ENCODE data around the gene C16orf74. TPM values are rescaled to one million over a fixed set of nuclear protein-coding genes. Genes with fewer than 3 reads are reported as not detected.

C16orf74 gene
- total and polyA plus RNA-seq, 2 of the 8 experiments (the other 6 are each of a cell fraction or from before 2014, with no cell fraction given), result 7.3 to 9.3 TPM

DNA sequence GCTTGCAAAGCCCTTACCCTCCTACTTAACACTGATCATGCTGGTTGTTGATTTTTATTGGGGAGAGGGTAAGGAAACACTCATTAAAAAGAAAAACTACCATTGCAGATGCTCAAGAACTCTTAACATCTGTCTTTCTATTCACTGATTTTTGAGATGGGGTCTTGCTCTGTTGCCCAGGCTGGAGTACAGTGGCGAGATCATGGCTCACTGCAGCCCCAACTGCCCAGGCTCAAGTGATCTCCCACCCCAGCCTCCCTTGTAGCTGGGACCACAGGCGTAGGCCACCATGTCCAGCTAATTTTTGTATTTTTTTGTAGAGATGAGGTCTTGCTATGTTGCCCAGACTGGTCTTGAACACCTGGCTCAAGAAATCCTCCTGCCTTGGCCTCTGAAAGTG lies 33.9 kb upstream of the C16orf74 start:
- Histone ChIP-seq H3K79me1 (ENCODE audit: low read depth, low read length) (peaks cover 7% of the 10 kb centered on the region), H3K4me3 (ENCODE audit: extremely low read depth in 1 of 4, insufficient read depth in 2 of 4, low read depth in 3 of 4, low read length in 4 of 4) (no peak overlapping the region), H4K8ac (ENCODE audit: extremely low read depth, insufficient read depth, low read length) (no peak overlapping the region), H3K9ac (replicated peaks in 1 of 4; ENCODE audit: extremely low read depth in 1 of 4, low read depth in 3 of 4, low read length in 3 of 4) (no peak overlapping the region), H2BK5ac (ENCODE audit: low read depth, low read length) (no peak overlapping the region), H3K4ac (replicated peaks; ENCODE audit: insufficient read length, low read depth, low read length) (no peak overlapping the region), H3K56ac (replicated peaks; ENCODE audit: insufficient read length, low read depth, low read length) (no peak overlapping the region), H2AFZ (ENCODE audit: low read length) (no peak overlapping the region), H2BK12ac (ENCODE audit: low read depth, low read length) (no peak overlapping the region), H3K79me2 (ENCODE audit: control insufficient read depth in 1 of 2, insufficient read depth in 2 of 2, low read length in 2 of 2) (peaks cover 0 to 22% of the 10 kb centered on the region in 2 experiments; a peak in 2 of 4 replicates), H3K27me3 (replicated peaks in 1 of 4; ENCODE audit: control insufficient read depth in 3 of 4, extremely low read depth in 1 of 4, insufficient read depth in 3 of 4, low read length in 3 of 4) (no peaks in the 10 kb centered on the region), H2BK120ac (replicated peaks; ENCODE audit: low read depth, low read length) (no peak overlapping the region), H3K9me3 (ENCODE audit: insufficient read depth in 2 of 2, low read depth in 1 of 2, low read length in 1 of 2) (no peaks in the 10 kb centered on the region), H3K14ac (ENCODE audit: insufficient read length) (no peak overlapping the region), H3K27ac (ENCODE audit: low read depth, low read length) (no peak overlapping the region), H3K18ac (ENCODE audit: extremely low read depth, low read length) (no peak overlapping the region), H4K20me1 (replicated peaks in 1 of 2; ENCODE audit: control insufficient read depth in 1 of 2, insufficient read depth in 2 of 2, low read length in 2 of 2) (peaks cover 14 to 16% of the 10 kb centered on the region in 2 experiments), H3K23ac (ENCODE audit: insufficient read length) (no peak overlapping the region), H2AK5ac (ENCODE audit: low read depth, low read length) (no peak overlapping the region), H2BK20ac (ENCODE audit: low read length) (no peak overlapping the region), H3K36me3 (ENCODE audit: control insufficient read depth in 2 of 4, insufficient read depth in 4 of 4, low read length in 3 of 4) (peaks cover 11 to 42% (median 31%) of the 10 kb centered on the region in 4 experiments), H3K4me1 (replicated peaks in 1 of 4; ENCODE audit: control insufficient read depth in 3 of 4, insufficient read depth in 4 of 4, low read length in 3 of 4) (no peaks in the 10 kb centered on the region), H4K5ac (ENCODE audit: insufficient read length, low read depth, low read length) (no peak overlapping the region), H3K23me2 (ENCODE audit: low read depth, low read length) (no peaks in the 10 kb centered on the region), H3K4me2 (ENCODE audit: insufficient read depth in 1 of 2, low read depth in 2 of 2, low read length in 2 of 2) (no peak overlapping the region), H4K91ac (replicated peaks; ENCODE audit: insufficient read length, low read length) (no peak overlapping the region), H2BK15ac (ENCODE audit: low read length) (no peak overlapping the region)
- FAIRE-seq (no peak), DNase-seq (ENCODE audit: low read depth in 1 of 2, low spot score in 2 of 2) (no peak)
- ChIA-PET POLR2A (ENCODE audit: partially characterized antibody) (interaction anchor here (1.5 kb wide), 1 partner anchor 12 kb away, joined by 3 read pairs; no protein-coding TSS in a partner anchor), CTCF (ENCODE audit: partially characterized antibody) (interaction anchor here (1.1 kb wide), 1 partner anchor 35 kb away, joined by 4 read pairs; no protein-coding TSS in a partner anchor)
- 88% methylated on average over 2 of the region's 2 CpGs; no CpG with 5 or more reads in 1 of the 2 experiments for WGBS, 2 experiments (ENCODE audit: extremely low coverage in 1 of 2, insufficient coverage in 1 of 2, insufficient read length in 1 of 2, insufficient replicate concordance in 2 of 2, low coverage in 1 of 2, low lambda C conversion rate in 2 of 2, missing lambda C conversion rate in 1 of 2)
- TF ChIP-seq BACH1 (IDR thresholded peaks at IDR 0.05; ENCODE audit: low read length) (no peak), RFX5 (IDR thresholded peaks at IDR 0.05; ENCODE audit: borderline replicate concordance, low read depth, low read length) (no peak), RXRA (IDR thresholded peaks at IDR 0.05; ENCODE audit: insufficient read depth, low read depth, low read length) (no peak), NRF1 (IDR thresholded peaks at IDR 0.05; ENCODE audit: low read depth, low read length) (no peak), CHD2 (IDR thresholded peaks at IDR 0.05; ENCODE audit: low read length) (no peak)
- TF ChIP-seq, protein P1, sequence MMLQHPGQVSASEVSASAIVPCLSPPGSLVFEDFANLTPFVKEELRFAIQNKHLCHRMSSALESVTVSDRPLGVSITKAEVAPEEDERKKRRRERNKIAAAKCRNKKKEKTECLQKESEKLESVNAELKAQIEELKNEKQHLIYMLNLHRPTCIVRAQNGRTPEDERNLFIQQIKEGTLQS (IDR thresholded peaks at IDR 0.05; ENCODE audit: insufficient read depth, low read depth, low read length), result no peak
- TF ChIP-seq, protein P2, sequence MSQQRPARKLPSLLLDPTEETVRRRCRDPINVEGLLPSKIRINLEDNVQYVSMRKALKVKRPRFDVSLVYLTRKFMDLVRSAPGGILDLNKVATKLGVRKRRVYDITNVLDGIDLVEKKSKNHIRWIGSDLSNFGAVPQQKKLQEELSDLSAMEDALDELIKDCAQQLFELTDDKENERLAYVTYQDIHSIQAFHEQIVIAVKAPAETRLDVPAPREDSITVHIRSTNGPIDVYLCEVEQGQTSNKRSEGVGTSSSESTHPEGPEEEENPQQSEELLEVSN (IDR thresholded peaks at IDR 0.05), result no peak
